H9 (cell line): Measurements from ENCODE around the gene IL21R. TPM values are rescaled to one million over a fixed set of nuclear protein-coding genes. Genes with fewer than 3 reads are reported as not detected.

ENCODE experiments used
- DNase-seq: peaks from one replicate; pipeline ENCODE4 v3.0.0-alpha.2; 2017
- H2AFZ ChIP-seq: one replicate; pipeline ENCODE4 v1.6.1; 2013; ENCODE audit warnings: mild to moderate bottlenecking, low read length, control low read depth, moderate library complexity
- H2AK5ac ChIP-seq: 2 replicates; pipeline ENCODE4 v1.6.1; 2013; ENCODE audit warnings: low read length, control low read depth, mixed read lengths; ENCODE audit not compliant: insufficient read length
- H2BK120ac ChIP-seq: one replicate; pipeline ENCODE4 v1.6.1; 2013; ENCODE audit warnings: low read depth, mild to moderate bottlenecking, low read length, control low read depth, inconsistent platforms; ENCODE audit not compliant: poor library complexity, severe bottlenecking
- H2BK12ac ChIP-seq: 2 replicates; pipeline ENCODE4 v1.6.1; 2013; ENCODE audit warnings: low read length, control low read depth, mixed read lengths, low read depth; ENCODE audit not compliant: insufficient read length
- H2BK15ac ChIP-seq: 2 replicates; pipeline ENCODE4 v1.6.1; 2013; ENCODE audit warnings: low read depth, low read length, control low read depth
- H2BK20ac ChIP-seq: one replicate; pipeline ENCODE4 v1.6.1; 2013; ENCODE audit warnings: low read depth, mild to moderate bottlenecking, low read length, control low read depth, inconsistent platforms; ENCODE audit not compliant: poor library complexity, severe bottlenecking
- H2BK5ac ChIP-seq: 2 replicates; pipeline ENCODE4 v1.6.1; 2013; ENCODE audit warnings: low read length, control low read depth, mixed read lengths; ENCODE audit not compliant: insufficient read length
- H3K14ac ChIP-seq: 2 replicates; pipeline ENCODE4 v1.6.1; 2013; ENCODE audit warnings: low read length, control low read depth; ENCODE audit not compliant: insufficient read depth
- H3K18ac ChIP-seq: 2 replicates; pipeline ENCODE4 v1.6.1; 2013; ENCODE audit warnings: low read depth, mild to moderate bottlenecking, mixed read lengths, low read length, control low read depth; ENCODE audit not compliant: insufficient read length
- H3K23ac ChIP-seq: 2 replicates; pipeline ENCODE4 v1.6.1; 2013; ENCODE audit warnings: low read length, control low read depth, mixed read lengths, low read depth; ENCODE audit not compliant: insufficient read length
- H3K23me2 ChIP-seq: 2 replicates; pipeline ENCODE4 v1.6.1; 2013; ENCODE audit warnings: low read depth, mild to moderate bottlenecking, mixed read lengths, low read length, control low read depth; ENCODE audit not compliant: insufficient read length, poor library complexity, severe bottlenecking
- H3K27ac ChIP-seq: 2 replicates; pipeline ENCODE4 v1.5.1; 2013; ENCODE audit warnings: low read length, control low read depth, mixed read lengths, low read depth; ENCODE audit not compliant: insufficient read length
- H3K27me3 ChIP-seq: 2 replicates; pipeline ENCODE4 v1.6.1; 2013; ENCODE audit warnings: low read length, control low read depth, inconsistent platforms; ENCODE audit not compliant: insufficient read depth
- H3K4ac ChIP-seq: 2 replicates; pipeline ENCODE4 v1.6.1; 2013; ENCODE audit warnings: low read depth, mild to moderate bottlenecking, control low read depth, inconsistent platforms, low read length, moderate library complexity
- H3K4me1 ChIP-seq: 2 replicates; pipeline ENCODE4 v1.6.1; 2013; ENCODE audit warnings: low read length, control low read depth, inconsistent platforms; ENCODE audit not compliant: insufficient read depth
- H3K4me2 ChIP-seq: 2 replicates; pipeline ENCODE4 v1.6.1; 2013; ENCODE audit warnings: low read length, control low read depth, mixed read lengths; ENCODE audit not compliant: insufficient read length, insufficient read depth
- H3K56ac ChIP-seq: 2 replicates; pipeline ENCODE4 v1.6.1; 2013; ENCODE audit warnings: low read depth, mild to moderate bottlenecking, mixed read lengths, low read length, control low read depth; ENCODE audit not compliant: insufficient read length
- H3K79me1 ChIP-seq: 2 replicates; pipeline ENCODE4 v1.6.1; 2013; ENCODE audit warnings: low read depth, mild to moderate bottlenecking, moderate library complexity, low read length, control low read depth, inconsistent platforms; ENCODE audit not compliant: insufficient read depth, poor library complexity, severe bottlenecking
- H3K79me2 ChIP-seq: 2 replicates; pipeline ENCODE4 v1.6.1; 2013; ENCODE audit warnings: low read length, control low read depth, inconsistent platforms; ENCODE audit not compliant: insufficient read depth
- H3K9ac ChIP-seq: 2 replicates; pipeline ENCODE4 v1.6.1; 2013; ENCODE audit warnings: low read length, control low read depth, mixed read lengths; ENCODE audit not compliant: insufficient read length; ENCODE audit errors: extremely low read depth
- H3K9me3 ChIP-seq: one replicate; pipeline ENCODE4 v1.6.1; 2013; ENCODE audit warnings: low read depth, low read length, inconsistent platforms; ENCODE audit not compliant: control insufficient read depth
- H3T11ph ChIP-seq: one replicate; pipeline ENCODE4 v1.6.1; 2013; ENCODE audit warnings: mild to moderate bottlenecking, low read length, control low read depth, inconsistent platforms
- H4K20me1 ChIP-seq: one replicate; pipeline ENCODE4 v1.6.1; 2013; ENCODE audit not compliant: control insufficient read depth, insufficient read length, insufficient read depth
- H4K5ac ChIP-seq: 2 replicates; pipeline ENCODE4 v1.6.1; 2013; ENCODE audit warnings: low read depth, mild to moderate bottlenecking, mixed read lengths, low read length, control low read depth; ENCODE audit not compliant: insufficient read length
- H4K8ac ChIP-seq: replicated peaks from 2 replicates; pipeline ENCODE4 v1.6.1; 2013; ENCODE audit warnings: low read length, control low read depth, mixed read lengths, low read depth; ENCODE audit not compliant: insufficient read length
- H4K91ac ChIP-seq: 2 replicates; pipeline ENCODE4 v1.6.1; 2013; ENCODE audit warnings: low read depth, mild to moderate bottlenecking, moderate library complexity, mixed read lengths, low read length, control low read depth; ENCODE audit not compliant: insufficient read length
- H3K27ac Mint-ChIP-seq, 3 experiments: 2 replicates in 2 of 3; 3 replicates in 1 of 3; pipeline ENCODE4 v1.8.0; 2020 to 2021; ENCODE audit warnings: mixed read lengths in 3 of 3, mild to moderate bottlenecking in 1 of 3, moderate library complexity in 1 of 3
- H3K27me3 Mint-ChIP-seq: 2 replicates; pipeline ENCODE4 v1.8.0; 2021; ENCODE audit warnings: low read depth, mild to moderate bottlenecking, moderate library complexity, mixed read lengths
- H3K36me3 Mint-ChIP-seq, 3 experiments: 2 replicates in 2 of 3; 3 replicates in 1 of 3; pipeline ENCODE4 v1.8.0; 2020 to 2021; ENCODE audit warnings: low read depth in 3 of 3, mixed read lengths in 3 of 3; ENCODE audit not compliant: insufficient read depth in 1 of 3
- H3K4me1 Mint-ChIP-seq, 2 experiments: 2 replicates each; pipeline ENCODE4 v1.8.0; 2020; ENCODE audit warnings: mixed read lengths in 2 of 2
- H3K4me3 Mint-ChIP-seq, 2 experiments: 2 replicates in 1 of 2; 3 replicates in 1 of 2; pipeline ENCODE4 v1.8.0; 2020 to 2021; ENCODE audit warnings: mild to moderate bottlenecking in 2 of 2, mixed read lengths in 2 of 2, moderate library complexity in 1 of 2
- H3K9me3 Mint-ChIP-seq, 2 experiments: 2 replicates in 1 of 2; 3 replicates in 1 of 2; pipeline ENCODE4 v1.8.0; 2020; ENCODE audit warnings: mild to moderate bottlenecking in 2 of 2, mixed read lengths in 2 of 2, moderate library complexity in 1 of 2
- CTCF ChIP-seq: fragments of 200-600 bp; sonication (generic); conservative IDR thresholded peaks from 3 replicates; pipeline ENCODE4 v1.8.0; 2021; ENCODE audit warnings: antibody characterized with exemption, mild to moderate bottlenecking
- WGBS: extraction: QIAGEN DNeasy Blood & Tissue Kit; methylation state at CpG from one replicate; pipeline ENCODE4 v1.1.7; 2013; ENCODE audit warnings: missing lambda C conversion rate, low lambda C conversion rate, mixed read lengths; ENCODE audit not compliant: insufficient read length; ENCODE audit errors: extremely low coverage; 5-methylcytosine and 5-hydroxymethylcytosine counted together
- total RNA-seq: library from RNA; stranded (reverse); gene quantifications from 2 replicates; pipeline ENCODE4 v1.2.1, GENCODE V29; 2021

Gene IL21R
- total RNA-seq, 1 experiment from 2014 or later = 0.07 TPM

- Histone ChIP-seq H3K14ac (no peak overlapping the region), H3K4me1 (no peaks in the 10 kb centered on the region; the same call in 1 of the 2 replicates), H4K8ac (no peak overlapping the region), H3K9me3 (peaks cover 15% of the 10 kb centered on the region), H3K9ac (no peak overlapping the region), H2AK5ac (no peak overlapping the region), H3T11ph (no peak overlapping the region), H4K91ac (no peak overlapping the region), H2BK20ac (no peak overlapping the region), H2BK5ac (no peak overlapping the region), H4K20me1 (no peaks in the 10 kb centered on the region), H3K27ac (no peak overlapping the region), H4K5ac (no peak overlapping the region), H3K23me2 (no peaks in the 10 kb centered on the region), H2AFZ (no peak overlapping the region), H3K23ac (no peak overlapping the region), H3K79me1 (no peaks in the 10 kb centered on the region), H3K18ac (no peak overlapping the region), H3K27me3 (no peaks in the 10 kb centered on the region), H3K4me2 (no peak overlapping the region), H3K79me2 (no peaks in the 10 kb centered on the region), H3K56ac (no peak overlapping the region), H2BK120ac (no peak overlapping the region), H3K4ac (no peak overlapping the region), H2BK12ac (no peak overlapping the region), H2BK15ac (no peak overlapping the region)
- TF ChIP-seq CTCF = no peak
- Mint-ChIP-seq H3K36me3 (peaks cover 12 to 16% (median 13%) of the 10 kb centered on the region in 3 experiments), H3K4me3 (no peak overlapping the region), H3K27me3 (peaks cover 4% of the 10 kb centered on the region; the same call in 1 of the 2 replicates), H3K9me3 (peaks cover 16 to 22% of the 10 kb centered on the region in 2 experiments), H3K4me1 (peaks cover under 1% of the 10 kb centered on the region in 2 experiments; a peak in 3 of 4 replicates), H3K27ac (no peak overlapping the region)
- WGBS = no CpG with 5 or more reads among the region's 5 CpGs
- no peak for DNase-seq
Observed at GRCh38 chr16:27444470-27444869, 42.5 kb downstream of the IL21R start.
